Retinal pigment epithelial cell (primary cell): Measurements from ENCODE around the gene TMEM167A.

ENCODE experiments used
- DNase-seq: peaks from one replicate; pipeline ENCODE4 v3.0.0-alpha.2; 2010; ENCODE audit warnings: low read depth
- H3K4me3 ChIP-seq: 2 replicates; pipeline ENCODE4 v1.5.1; 2011; ENCODE audit warnings: mild to moderate bottlenecking, low read length, control low read depth, moderate library complexity
- TF ChIP-seq, protein P1 (sequence below): conservative IDR thresholded peaks from 2 replicates; pipeline ENCODE4 v1.5.1; 2011; ENCODE audit warnings: low read depth, low read length, control low read depth, inconsistent platforms

The TMEM167A gene

DNA sequence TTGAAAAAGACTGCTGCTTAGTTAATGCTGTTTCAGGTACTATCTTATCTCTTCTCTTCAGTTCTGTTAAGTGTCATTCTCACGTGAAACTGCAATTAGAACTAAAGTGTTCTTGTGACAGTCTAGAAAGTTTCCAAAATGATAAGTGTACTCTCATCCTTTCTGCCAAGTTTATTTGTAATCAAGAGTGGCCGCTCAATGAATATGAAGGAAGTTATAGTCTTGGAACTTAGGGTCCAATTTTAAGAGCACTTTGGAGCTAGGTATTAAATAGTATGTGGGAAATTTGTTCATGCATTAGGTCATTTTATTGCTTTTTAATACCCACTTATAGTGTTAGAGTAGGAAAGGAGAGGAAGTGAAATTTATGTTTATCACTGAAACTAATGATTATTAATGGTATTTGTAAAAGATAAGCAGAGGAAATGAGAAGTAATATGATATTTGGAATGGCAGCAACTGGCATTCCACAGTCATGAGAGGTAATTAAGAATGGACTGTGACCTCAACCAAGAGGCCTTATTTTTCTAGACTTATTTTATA lies 20.6 kb upstream of the TMEM167A start:
- H3K4me3 ChIP-seq, result no peak overlapping the region
- no peak for DNase-seq
- TF ChIP-seq, protein P1, sequence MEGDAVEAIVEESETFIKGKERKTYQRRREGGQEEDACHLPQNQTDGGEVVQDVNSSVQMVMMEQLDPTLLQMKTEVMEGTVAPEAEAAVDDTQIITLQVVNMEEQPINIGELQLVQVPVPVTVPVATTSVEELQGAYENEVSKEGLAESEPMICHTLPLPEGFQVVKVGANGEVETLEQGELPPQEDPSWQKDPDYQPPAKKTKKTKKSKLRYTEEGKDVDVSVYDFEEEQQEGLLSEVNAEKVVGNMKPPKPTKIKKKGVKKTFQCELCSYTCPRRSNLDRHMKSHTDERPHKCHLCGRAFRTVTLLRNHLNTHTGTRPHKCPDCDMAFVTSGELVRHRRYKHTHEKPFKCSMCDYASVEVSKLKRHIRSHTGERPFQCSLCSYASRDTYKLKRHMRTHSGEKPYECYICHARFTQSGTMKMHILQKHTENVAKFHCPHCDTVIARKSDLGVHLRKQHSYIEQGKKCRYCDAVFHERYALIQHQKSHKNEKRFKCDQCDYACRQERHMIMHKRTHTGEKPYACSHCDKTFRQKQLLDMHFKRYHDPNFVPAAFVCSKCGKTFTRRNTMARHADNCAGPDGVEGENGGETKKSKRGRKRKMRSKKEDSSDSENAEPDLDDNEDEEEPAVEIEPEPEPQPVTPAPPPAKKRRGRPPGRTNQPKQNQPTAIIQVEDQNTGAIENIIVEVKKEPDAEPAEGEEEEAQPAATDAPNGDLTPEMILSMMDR, result no peak

DNA sequence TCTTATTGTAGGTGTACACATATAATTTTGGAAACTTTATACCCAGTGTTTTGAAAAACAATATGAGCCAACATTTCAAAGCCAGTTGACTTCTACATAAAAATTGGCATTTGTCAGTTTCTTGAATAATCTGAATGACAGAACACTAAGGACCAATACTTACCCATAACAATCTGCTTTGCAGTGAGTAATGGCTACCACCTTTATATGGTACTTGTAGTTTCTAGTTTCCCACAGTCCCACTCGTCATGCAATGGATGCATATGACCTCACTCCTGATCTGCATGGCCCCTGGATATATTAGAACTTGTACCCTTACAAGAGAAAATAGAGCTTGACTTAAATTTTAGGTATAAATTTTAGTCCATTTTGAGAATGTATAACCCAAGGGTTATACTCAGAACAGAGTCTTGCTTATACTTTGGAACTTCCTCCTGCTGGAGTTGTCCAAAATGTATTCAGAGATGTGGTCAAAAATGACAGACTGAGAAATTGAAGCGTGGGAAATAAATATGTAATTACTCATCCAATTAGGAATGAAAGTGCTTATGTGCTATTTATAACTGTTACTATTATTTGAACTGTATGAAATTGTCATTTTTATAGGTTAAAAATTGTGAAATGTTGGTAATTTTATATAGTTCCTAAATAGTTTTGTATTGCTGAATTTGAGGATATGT lies 19.6 kb upstream of the TMEM167A start:
- no peak overlapping the region for H3K4me3 ChIP-seq
- DNase-seq, result no peak
- TF ChIP-seq, protein P1, result no peak

DNA sequence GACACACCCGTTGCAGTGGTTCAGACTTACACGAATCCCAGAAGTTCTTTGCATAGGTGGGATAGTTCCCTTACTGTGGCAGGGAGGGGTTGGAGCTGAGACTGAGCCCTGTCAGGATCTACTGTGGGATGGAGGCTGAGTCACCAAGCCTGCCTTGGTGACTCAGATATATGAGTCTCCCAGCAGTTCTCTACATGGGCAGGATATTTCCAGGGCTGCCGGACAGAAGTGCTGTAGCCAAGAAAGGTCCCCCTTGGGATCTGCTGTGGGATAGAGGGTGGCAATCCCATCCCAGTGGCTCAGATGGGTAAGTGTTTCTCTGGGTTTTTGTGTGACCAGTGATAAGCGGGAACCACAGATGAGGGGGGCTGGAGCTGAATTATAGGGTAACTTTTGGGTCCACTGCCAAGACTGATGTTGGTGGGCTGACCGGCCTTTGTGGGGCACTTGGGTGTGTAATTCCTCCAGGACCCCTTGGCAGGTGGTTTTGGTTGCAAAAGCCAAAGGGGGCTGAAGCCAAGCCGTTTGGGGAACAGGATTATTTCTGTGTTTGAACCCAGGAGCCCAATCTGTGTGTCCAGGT lies 18.9 kb upstream of the TMEM167A start:
- H3K4me3 ChIP-seq, result no peak overlapping the region
- TF ChIP-seq, protein P1, result no peak
- peak; percentile 72 for DNase-seq

DNA sequence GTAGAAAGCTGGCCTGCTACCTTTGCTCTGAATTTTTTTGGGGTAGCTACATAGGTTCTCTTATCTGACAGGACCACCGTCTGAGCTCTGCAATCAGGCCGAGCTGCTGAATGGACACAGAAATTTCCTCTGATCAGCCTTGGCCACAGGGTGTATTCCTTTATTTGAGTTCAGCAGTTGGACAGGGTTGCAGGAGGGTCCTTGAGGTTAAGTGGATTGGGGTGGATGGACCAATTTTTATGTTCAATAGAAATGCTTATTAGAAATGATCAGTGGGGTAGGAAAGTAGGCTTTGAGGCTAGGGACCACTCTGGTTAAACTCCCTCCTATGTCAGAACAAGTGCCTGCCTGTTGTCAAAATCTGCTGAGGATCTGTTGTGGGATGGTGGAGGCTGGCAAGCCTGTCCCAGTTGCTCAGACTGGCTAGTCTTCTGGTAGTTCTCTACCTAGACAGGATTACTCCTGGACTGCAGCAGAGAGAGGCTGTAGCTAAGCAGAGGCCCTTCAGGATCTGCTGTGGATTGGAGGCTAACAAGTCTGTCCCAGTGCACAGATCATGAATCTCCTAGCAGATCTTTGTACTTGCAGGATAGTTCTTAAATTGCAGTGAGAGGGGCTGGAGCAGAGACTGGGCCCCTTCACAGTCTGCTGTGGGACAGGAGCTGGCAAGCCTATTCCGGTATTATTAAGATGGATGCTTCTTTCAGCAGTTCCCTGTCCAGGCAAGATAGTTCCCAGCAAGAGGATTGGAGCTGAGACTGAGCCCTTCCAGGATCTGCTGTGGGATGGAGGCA lies 18.2 kb upstream of the TMEM167A start:
- TF ChIP-seq, protein P1, result no peak
- no peak for DNase-seq
- no peak overlapping the region for H3K4me3 ChIP-seq

DNA sequence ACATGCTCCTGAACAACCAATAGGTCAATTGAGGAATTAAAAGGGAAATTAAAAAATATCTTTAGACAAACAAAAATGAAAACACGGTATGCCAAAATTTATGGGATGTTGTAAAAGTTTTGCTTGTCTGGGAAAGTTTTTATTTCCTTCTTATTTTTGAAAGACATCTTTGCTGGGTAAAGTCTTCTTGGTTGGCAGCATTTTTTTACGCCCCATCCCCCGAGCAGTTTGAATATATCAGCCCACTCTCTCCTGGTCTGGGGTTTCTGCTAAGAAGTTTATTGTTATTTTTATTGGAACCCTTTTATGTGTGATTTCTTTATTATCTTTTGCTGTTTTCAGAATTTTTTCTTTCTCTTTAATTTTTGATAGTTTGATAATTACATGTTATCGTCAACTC lies 16.5 kb upstream of the TMEM167A start:
- DNase-seq, result no peak
- TF ChIP-seq, protein P1, result no peak

DNA sequence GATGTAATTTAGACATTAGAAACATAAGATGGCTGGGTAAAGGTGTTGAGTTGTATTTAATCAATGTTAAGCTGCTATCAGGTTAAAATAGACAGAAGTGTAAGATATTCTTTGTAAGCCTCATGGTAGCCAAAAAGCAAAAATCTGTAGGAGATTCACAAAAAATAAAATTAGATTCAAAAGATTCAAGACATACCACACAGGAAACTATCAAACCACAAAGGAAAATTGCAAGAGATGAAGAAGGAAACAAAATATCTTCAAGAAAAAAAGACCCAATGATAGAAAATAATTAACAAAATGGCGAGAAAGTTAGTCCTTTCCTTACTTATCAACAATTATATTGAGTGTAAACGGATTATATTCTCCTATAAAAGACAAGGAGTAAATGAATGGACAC lies 15.4 kb upstream of the TMEM167A start:
- H3K4me3 ChIP-seq, result no peak overlapping the region
- TF ChIP-seq, protein P1, result no peak
- no peak for DNase-seq

More for the DNA sequence above, 16.5 kb upstream of the TMEM167A start:
- H3K4me3 ChIP-seq, result no peak overlapping the region
